ENCODE results near the gene RBMS3. TPM values are rescaled to one million over a fixed set of nuclear protein-coding genes. Genes with fewer than 3 reads are reported as not detected.

RBMS3 gene
- total and polyA plus RNA-seq, 2 of the 13 experiments (the other 11 are each of a cell fraction or from before 2014, with no cell fraction given), result not detected

DNA sequence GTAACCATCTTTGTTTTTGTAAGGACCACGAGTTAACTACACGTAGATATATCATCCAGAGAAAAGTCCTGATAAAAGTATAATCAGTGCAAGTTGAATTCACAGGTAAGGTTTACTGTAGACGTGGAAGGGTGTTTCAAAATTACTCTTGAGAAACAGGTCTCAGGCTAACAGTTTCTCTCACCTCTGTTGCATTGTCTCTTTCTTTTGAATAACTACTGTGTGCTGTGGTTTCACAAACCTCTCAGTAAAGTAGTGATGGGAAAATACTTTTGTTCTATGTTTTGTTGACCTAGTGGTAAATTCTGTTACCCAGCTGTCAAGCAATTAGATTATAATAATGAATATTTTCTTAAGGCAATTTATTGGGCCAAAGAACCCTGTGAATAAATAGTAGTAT lies 75.2 kb downstream of the RBMS3 start:
- no peak overlapping the region for H3K4me3 ChIP-seq (replicated peaks in 1 of 3; ENCODE audit: insufficient read depth in 1 of 3, low read depth in 2 of 3, low read length in 3 of 3)
- TF ChIP-seq, protein P1, sequence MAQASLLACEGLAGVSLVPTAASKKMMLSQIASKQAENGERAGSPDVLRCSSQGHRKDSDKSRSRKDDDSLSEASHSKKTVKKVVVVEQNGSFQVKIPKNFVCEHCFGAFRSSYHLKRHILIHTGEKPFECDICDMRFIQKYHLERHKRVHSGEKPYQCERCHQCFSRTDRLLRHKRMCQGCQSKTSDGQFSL (CRISPR knock-in tag; IDR thresholded peaks at IDR 0.05), result no peak
- TF ChIP-seq NR2F1 (CRISPR knock-in tag; IDR thresholded peaks at IDR 0.05), result no peak
- TF ChIP-seq NFIB (CRISPR knock-in tag; IDR thresholded peaks at IDR 0.05; ENCODE audit: borderline replicate concordance), result no peak
- TF ChIP-seq IKZF4 (CRISPR knock-in tag; IDR thresholded peaks at IDR 0.05; ENCODE audit: borderline replicate concordance, low read depth, not compliant biosample characterization), result no peak
- TF ChIP-seq IRF2 (CRISPR knock-in tag; IDR thresholded peaks at IDR 0.05), result no peak
- TF ChIP-seq SATB2 (CRISPR knock-in tag; IDR thresholded peaks at IDR 0.05), result no peak
- no peak for TF ChIP-seq ZNF275 (CRISPR knock-in tag; IDR thresholded peaks at IDR 0.05; ENCODE audit: borderline replicate concordance)
- TF ChIP-seq DPF2 (CRISPR knock-in tag; IDR thresholded peaks at IDR 0.05; ENCODE audit: borderline replicate concordance, low read depth), result no peak
- no peak for TF ChIP-seq SCMH1 (CRISPR knock-in tag; IDR thresholded peaks at IDR 0.05; ENCODE audit: borderline replicate concordance)
- TF ChIP-seq, protein P2, sequence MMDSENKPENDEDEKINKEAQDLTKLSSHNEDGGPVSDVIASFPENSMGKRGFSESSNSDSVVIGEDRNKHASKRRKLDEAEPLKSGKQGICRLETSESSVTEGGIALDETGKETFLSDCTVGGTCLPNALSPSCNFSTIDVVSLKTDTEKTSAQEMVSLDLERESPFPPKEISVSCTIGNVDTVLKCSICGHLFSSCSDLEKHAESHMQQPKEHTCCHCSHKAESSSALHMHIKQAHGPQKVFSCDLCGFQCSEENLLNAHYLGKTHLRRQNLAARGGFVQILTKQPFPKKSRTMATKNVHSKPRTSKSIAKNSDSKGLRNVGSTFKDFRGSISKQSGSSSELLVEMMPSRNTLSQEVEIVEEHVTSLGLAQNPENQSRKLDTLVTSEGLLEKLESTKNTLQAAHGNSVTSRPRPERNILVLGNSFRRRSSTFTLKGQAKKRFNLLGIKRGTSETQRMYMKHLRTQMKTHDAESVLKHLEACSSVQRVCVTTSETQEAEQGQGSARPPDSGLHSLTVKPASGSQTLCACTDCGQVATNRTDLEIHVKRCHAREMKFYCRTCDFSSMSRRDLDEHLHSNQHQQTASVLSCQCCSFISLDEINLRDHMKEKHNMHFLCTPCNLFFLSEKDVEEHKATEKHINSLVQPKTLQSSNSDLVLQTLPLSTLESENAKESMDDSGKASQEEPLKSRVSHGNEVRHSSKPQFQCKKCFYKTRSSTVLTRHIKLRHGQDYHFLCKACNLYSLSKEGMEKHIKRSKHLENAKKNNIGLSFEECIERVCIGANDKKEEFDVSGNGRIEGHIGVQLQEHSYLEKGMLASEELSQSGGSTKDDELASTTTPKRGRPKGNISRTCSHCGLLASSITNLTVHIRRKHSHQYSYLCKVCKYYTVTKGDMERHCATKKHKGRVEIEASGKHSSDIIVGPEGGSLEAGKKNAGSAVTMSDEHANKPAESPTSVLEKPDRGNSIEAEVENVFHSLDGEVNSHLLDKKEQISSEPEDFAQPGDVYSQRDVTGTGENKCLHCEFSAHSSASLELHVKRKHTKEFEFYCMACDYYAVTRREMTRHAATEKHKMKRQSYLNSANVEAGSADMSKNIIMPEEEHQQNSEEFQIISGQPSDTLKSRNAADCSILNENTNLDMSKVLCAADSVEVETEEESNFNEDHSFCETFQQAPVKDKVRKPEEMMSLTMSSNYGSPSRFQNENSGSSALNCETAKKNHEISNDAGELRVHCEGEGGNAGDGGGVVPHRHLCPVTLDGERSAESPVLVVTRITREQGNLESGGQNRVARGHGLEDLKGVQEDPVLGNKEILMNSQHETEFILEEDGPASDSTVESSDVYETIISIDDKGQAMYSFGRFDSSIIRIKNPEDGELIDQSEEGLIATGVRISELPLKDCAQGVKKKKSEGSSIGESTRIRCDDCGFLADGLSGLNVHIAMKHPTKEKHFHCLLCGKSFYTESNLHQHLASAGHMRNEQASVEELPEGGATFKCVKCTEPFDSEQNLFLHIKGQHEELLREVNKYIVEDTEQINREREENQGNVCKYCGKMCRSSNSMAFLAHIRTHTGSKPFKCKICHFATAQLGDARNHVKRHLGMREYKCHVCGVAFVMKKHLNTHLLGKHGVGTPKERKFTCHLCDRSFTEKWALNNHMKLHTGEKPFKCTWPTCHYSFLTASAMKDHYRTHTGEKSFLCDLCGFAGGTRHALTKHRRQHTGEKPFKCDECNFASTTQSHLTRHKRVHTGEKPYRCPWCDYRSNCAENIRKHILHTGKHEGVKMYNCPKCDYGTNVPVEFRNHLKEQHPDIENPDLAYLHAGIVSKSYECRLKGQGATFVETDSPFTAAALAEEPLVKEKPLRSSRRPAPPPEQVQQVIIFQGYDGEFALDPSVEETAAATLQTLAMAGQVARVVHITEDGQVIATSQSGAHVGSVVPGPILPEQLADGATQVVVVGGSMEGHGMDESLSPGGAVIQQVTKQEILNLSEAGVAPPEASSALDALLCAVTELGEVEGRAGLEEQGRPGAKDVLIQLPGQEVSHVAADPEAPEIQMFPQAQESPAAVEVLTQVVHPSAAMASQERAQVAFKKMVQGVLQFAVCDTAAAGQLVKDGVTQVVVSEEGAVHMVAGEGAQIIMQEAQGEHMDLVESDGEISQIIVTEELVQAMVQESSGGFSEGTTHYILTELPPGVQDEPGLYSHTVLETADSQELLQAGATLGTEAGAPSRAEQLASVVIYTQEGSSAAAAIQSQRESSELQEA (CRISPR knock-in tag; IDR thresholded peaks at IDR 0.05; ENCODE audit: not compliant biosample characterization), result no peak
- no peak for TF ChIP-seq FOXP1 (IDR thresholded peaks at IDR 0.05)
- no peak for TF ChIP-seq FOXP1 (CRISPR knock-in tag; IDR thresholded peaks at IDR 0.05)
- no peaks in the 10 kb centered on the region for H3K9me3 ChIP-seq (ENCODE audit: low read length)
- FAIRE-seq (no peak), DNase-seq (ENCODE audit: low spot score) (no peak), ATAC-seq (no peak)
- H3K4me2 ChIP-seq (ENCODE audit: low read depth, low read length), result no peak overlapping the region
- CTCF ChIA-PET (ENCODE audit: low intra/inter-chr PET ratio, low total read pairs), result no interaction called here
- BruUV-seq (replicated peaks), result no TSS peak
- POLR2A ChIA-PET, result no interaction called here
- intact Hi-C loops (cut with micrococcal nuclease; ENCODE audit: unreplicated experiment) (no loop called here), in situ Hi-C loops (cut with HindIII; ENCODE audit: extremely low pct_ligation_motif_present, low pct_unique_long_range_greater_than_20kb) (no loop called here)
- 3% methylated on average over 3 of the region's 3 CpGs for WGBS (ENCODE audit: low lambda C conversion rate)
- H3K27me3 ChIP-seq (ENCODE audit: control insufficient read depth in 1 of 2, insufficient read depth in 2 of 2, low read length in 2 of 2), result no peaks in the 10 kb centered on the region
- H3K79me2 ChIP-seq (ENCODE audit: insufficient read depth, low read length), result no peaks in the 10 kb centered on the region
- H2AFZ ChIP-seq (ENCODE audit: low read length), result no peak overlapping the region
- no peak overlapping the region for H3K9ac ChIP-seq (ENCODE audit: insufficient read depth, low read depth, low read length)
- H3K27ac ChIP-seq (ENCODE audit: extremely low read length, insufficient read depth, low read length), result no peak overlapping the region
- no peaks in the 10 kb centered on the region for H3K4me1 ChIP-seq (ENCODE audit: insufficient read depth, low read length)
- H3K36me3 ChIP-seq (replicated peaks in 1 of 2; ENCODE audit: control insufficient read depth in 1 of 2, insufficient read depth in 2 of 2, low read length in 2 of 2), result no peaks in the 10 kb centered on the region
- no peaks in the 10 kb centered on the region for H4K20me1 ChIP-seq (ENCODE audit: insufficient read depth, low read length)
